GM12801 (cell line): ENCODE measurements around the gene CCDC85C.

ENCODE experiments used
- TF ChIP-seq, protein P1 (sequence below): IDR thresholded peaks from one replicate; pipeline ENCODE4 v1.5.1; 2011; ENCODE audit warnings: control low read depth; ENCODE audit not compliant: insufficient read length; ENCODE audit errors: extremely low read depth

CCDC85C gene

DNA sequence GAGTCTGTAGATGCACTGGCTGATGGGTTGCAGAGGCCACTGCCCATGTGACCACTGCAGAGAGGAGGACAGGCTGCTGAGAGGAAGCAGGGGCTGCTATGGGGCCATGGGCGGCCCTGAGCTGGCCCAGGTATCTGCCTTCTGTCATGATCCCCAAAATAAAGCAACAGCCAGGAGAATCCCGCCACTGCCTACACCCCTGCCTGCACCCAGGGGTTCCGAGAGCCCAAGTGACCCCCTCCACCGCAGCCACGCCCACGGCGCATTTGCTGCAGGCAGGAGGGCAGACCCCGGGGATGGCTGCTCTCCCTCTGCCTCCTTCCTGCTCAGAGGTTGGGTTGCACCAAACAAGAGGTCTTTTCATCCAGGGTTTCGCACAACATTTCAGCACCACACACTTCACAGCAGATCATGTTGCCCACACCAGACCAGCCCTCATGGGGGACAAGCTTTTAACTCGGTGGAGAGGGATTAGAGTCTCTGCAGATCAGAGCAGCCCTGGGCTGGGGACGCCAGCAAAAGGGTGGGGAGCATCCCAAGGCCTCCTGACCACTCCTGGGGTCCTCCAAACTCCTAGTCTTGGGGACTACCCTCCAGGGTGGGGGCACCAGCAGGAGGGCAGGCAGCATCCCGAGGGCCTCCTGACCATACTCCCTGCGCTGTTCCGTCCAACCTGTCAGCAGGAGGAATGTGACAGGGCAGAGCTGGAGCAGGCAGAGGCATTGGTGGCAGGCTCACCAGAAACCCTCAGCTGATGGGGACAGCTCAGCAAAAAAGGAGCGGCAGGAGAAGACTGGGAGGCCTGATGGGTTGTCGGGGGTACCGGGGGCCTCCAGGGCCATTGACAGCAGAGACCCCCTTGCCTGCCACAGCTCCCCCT lies 14.1 kb downstream of the CCDC85C start:
- TF ChIP-seq, protein P1, sequence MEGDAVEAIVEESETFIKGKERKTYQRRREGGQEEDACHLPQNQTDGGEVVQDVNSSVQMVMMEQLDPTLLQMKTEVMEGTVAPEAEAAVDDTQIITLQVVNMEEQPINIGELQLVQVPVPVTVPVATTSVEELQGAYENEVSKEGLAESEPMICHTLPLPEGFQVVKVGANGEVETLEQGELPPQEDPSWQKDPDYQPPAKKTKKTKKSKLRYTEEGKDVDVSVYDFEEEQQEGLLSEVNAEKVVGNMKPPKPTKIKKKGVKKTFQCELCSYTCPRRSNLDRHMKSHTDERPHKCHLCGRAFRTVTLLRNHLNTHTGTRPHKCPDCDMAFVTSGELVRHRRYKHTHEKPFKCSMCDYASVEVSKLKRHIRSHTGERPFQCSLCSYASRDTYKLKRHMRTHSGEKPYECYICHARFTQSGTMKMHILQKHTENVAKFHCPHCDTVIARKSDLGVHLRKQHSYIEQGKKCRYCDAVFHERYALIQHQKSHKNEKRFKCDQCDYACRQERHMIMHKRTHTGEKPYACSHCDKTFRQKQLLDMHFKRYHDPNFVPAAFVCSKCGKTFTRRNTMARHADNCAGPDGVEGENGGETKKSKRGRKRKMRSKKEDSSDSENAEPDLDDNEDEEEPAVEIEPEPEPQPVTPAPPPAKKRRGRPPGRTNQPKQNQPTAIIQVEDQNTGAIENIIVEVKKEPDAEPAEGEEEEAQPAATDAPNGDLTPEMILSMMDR = no peak

DNA sequence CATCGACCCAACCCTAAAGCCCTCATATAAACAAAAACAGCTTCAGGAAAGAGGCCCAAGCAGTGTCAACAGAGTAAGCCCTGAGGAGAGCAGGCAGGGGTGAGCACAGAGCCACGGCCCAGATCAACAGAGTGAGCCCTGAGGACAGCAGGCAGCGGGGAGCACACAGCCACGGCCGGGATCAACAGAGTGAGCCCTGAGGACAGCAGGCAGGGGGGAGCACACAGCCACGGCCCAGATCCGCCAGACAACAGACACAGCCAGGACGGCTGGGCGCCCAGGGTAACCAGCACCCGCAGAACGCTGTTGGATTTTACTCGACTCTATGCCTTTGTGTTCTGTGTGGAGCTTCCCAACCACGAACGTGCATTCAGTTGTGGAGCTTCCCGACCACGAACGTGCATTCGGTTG lies 15.0 kb downstream of the CCDC85C start:
- TF ChIP-seq, protein P1 = no peak

DNA sequence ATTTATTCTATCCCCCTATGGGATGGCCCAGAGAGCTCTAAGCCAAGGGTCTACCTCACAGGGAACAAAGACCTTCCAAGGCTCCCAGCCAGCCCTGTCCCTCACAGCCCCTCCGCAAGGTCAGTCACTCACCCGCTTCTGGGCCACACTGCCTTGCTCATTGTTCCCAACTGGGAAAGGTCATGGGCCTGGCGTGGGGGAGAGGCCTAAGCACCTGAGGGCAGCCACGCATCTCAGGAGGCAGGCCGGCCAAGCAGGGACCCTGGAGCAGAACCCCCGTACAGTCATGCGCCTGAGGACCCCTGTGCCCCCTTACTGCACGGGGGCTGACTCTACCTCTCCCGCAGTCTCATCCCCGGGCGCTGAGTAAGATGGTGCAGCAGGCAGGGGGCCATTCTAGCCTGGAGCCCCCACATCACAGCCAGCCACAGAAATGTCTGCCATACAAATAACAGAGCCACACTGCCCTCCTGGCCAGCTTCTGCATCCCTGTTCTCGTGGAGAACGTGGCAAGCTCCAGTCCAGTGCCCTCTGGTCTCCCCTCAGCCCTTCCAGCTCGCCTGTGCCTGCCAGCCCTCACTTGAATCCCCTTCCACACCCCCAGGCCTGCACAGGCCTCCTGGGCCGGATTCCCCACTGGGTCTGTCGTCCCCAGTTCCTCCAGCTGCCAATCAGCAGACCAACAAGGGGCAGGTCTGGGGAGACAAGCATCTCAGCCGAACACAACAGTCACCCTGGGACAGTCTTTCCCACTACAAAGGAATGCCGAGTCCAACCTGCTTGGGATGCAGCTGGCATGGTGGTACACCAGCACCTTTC lies 16.3 kb downstream of the CCDC85C start:
- TF ChIP-seq, protein P1 = no peak

DNA sequence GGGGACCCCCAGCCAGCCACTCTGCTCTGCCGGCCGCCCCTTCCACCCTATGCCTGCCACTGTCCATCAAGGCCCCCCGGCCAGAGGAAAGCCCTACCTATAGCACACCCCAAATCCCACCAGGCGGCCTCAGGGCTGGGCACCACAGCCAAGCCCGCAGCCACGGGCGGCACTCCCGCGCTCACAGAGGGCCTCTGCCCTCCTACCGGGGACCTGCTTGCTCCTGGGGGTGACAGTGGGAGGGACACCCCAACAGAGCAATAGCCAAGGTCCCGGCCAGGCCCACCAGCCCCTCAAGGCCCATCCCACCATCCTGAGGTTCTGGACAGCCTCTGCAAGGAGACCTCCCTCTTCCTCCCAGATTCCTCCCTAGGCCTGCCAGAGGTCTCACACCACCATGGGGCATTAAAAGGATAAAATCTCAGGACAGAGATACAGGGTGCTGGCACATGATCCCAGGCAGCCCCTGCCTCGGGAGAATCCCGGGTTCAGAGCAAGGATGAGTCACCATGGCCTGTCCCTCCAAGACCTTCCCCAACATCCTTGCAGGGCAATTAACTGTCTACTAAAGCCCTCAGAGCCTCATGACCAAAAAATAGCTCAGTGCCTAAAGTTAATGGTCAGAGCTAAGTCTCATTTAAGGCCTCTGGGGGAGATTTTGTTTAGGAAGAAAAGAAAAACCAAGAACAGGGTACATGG lies 17.1 kb downstream of the CCDC85C start:
- TF ChIP-seq, protein P1 = no peak

DNA sequence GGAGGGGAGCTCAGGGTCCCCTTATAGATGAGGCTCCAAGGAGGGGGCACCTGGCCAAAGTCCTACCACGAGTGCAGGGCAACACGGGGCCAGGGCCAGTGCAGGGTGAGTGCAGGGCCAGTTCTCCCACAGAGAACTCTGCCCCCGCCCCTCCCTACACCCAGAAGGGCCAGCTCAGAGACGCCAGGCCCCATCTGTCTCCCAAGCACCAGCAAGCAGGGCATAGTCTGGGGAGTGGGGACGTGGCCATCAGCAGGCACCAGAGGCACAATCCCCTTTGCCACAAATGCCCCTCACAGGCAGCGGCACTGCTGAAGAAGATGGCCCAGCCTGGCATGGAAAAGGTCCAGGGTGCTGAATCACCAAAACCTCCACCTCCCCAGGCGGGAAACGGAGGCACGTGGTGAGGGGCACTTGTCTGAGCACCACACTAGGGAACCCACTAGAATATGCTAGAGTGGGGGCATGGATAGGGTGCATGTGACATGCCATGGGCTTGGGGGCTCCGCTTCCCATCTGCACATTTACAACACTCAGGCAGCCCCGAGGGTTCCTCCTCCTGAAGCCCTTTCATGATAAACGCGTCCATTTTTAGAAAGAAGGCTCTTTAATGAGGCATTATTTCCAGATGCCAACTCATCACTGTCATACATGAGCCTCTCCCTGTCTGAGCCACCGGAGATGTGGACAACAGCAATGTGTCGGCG lies 17.8 kb downstream of the CCDC85C start:
- TF ChIP-seq, protein P1 = no peak

DNA sequence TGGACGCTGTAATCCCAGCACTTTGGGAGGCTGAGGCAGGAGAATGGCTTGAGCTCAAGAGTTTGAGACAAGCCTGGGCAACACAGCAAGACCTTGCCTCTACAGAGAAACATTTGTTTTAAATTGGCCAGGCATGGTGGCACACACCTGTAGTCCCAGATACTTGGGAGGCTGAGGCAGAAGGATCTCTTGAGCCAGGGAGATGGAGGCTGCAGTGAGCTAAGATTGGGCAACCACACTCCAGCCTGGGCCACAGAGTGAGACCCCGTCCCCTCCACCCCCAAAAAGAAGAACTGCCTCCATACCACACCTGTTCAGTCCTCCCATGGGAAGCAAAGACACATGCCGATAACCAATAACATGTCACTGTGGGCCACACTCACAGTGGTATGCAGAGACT lies 19.2 kb downstream of the CCDC85C start:
- TF ChIP-seq, protein P1 = no peak

DNA sequence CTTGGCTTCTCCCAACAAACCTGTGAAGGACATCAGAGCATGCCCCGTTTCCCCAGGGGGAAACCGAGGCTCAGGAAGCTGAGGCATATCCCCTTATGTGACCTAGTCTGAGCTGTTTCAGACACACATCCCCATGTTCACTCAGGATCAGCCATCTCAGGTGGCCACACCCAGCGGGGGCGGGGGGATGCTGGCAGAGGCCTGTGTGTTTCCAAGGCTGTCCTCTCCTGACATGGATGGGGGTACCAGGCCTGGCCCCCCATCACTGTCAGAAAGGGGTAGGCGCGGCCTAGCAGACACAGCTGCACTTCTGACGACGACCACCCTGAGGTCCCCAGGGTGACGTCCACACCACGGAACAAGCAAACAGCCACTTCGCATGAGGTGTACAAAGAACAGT lies 22.1 kb downstream of the CCDC85C start:
- TF ChIP-seq, protein P1 = no peak
